Activated CD8-positive, alpha-beta memory T cell treated with anti-CD3 and anti-CD28 coated beads, Interleukin-2, amount 50 U/mL, for 48 hours (primary cell): ENCODE results near the gene GCG.

Experiments used
- DNase-seq: peaks from one replicate; pipeline ENCODE4 v3.0.0-alpha.2; 2020

Gene GCG

GRCh38 chr2:162148956-162149355 is 3.1 kb downstream of the GCG start:
- no peak for DNase-seq

DNA sequence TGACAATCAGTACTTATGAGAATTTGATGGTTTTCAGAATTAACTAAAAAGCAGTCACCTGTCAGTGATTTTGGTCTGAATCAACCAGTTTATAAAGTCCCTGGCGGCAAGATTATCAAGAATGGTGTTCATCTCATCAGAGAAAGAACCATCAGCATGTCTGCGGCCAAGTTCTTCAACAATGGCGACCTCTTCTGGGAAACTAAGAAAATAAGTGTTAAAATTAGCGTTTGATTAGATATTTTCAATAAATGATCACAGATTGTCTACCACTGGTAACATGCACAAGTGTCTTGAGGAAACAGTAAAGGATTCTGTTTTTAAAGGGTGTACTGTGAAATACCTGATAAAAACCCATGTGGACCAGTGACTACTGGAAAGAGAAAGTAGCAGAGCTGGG is 8.1 kb downstream of the GCG start:
- DNase-seq: no peak

DNA sequence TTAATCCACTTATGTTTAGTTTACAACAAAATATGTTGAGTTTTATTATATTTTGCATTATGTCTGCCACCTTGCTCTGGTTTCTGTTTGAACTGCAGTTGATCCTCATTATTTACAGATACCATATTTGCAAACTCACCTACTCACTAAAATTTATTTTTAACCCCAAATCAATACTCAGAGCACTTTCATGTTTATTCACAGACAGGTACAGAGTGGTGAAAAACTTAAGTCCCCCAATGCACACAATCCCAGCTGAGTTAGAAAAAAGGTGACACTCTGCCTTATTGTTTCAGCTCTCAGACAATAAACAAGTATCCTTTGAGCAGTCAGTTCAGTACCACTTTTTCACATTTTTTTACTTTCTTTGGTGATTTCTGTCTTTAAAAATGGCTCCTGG is 13.7 kb downstream of the GCG start:
- no peak for DNase-seq

DNA sequence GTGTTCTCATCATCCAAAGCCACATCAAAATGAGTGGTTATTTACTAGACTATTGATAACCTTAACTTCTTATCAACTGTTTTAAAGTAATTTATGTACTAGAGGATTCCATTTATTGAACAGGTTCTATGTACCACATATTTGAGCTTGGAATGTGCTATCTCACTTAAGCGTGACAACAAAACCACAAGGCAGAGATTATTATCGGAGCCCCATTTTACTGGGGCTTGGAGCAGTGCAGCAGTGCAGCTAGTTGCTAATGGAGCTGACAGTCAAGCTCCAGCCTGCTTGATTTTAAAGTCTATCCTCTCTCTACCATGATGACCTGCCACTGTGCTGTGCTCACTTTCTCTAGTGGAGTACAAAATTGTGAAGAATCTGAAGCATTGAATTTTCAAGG is 24.6 kb downstream of the GCG start:
- no peak for DNase-seq

DNA sequence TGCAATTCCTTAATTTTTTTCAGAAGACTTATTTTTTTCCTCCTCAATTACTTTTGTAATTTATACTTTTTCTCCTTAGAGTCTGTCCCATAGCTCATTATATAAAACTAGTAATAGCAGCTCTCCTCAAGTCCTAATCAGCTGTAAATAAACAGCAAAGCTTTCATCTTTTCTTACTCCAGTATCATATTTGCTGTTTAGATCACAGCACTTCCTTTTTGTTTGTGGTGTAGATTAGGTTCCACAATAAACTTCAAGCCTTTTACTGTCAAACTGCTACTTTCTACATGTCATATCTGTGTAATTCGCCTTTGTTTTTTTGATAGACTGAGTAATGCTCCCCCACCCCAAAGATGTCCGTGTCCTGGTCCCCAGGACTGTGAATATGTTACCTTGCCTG is 25.5 kb downstream of the GCG start:
- DNase-seq: no peak

- DNase-seq: no peak
Measured at GRCh38 chr2:162126111-162126519, 25.9 kb downstream of the GCG start.

DNA sequence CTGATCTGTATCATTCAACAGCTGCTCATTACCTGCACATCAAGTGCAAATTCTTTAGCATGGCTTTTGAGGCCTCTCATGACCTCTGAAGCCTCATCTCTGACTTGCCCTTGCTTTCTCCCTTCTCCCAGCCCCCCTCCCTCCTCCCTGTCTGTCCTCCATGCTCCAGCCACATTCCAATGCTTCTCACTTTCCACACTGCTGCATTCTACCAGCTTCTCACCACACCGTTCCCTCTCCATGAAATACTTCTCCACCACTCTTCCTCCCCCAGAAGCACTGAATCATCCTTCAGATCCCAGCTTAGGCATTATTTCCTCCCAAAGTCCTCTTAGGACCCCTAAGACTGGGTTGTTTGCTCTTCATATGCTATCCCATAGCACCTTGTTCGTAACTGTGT is 26.9 kb downstream of the GCG start:
- no peak for DNase-seq

DNA sequence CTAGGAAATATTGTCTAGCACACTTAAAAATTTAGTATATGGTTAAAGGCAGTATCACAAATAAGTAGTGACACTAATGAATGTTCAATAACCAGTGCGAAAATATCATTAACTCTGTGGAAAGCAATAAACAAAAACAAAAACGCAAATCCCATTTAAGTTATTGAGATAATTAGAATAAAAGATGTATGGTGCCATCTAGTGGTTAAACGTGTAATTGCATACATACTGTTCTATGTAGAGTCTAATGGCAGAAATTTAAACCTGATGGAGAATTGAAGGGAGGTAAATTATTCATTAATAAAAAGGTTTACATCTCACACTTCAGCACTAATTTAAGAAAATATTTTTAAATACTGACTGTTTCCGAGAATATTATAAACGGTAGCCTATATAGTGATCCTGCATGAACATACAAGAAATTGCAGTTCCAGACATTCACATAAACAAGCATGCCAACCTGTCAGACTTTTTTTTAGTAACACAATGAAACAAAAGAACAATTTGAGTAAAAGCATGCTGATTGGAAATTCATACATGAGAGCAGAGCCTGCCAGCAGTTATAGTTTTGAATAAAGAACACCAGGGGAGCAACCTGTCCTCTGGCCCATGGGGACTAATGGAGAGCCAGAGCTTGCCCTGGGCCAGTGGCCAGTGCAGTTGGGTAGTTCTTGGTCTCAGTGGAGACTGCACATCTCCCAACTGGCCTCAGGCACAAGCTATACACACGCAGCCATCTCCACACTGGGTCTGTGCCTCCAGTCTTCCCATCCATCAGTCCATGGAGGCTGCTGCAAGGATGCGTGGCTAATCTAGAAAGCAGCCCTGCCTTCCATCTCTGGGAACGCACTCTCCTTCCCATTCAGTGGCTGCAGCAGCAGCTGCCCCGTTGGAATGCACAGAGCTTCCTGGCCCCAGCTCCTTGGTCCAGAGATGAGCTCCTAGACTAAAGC is 28.0 kb downstream of the GCG start:
- no peak for DNase-seq

- no peak for DNase-seq
Measured at GRCh38 chr2:162118166-162119031, 33.6 kb downstream of the GCG start.

DNA sequence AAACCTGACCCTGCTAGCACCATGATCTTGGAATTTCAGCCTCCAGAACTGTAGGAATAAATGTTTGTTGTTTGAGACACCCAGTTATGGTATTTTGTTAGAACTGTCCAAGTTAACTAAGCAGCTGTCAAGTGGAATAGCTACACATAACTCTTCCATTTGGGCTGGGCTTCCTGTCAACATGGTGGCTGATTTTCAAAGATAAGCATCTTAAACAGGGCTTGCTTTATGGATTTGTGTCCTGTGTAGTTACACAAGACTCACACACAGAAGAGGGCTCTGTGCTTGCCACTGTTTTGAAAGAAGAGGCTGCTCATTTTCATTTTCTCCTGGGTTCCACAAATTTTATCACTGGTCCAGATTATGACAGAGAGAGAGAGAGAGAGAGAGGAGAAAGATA is 35.7 kb downstream of the GCG start:
- DNase-seq: no peak

DNA sequence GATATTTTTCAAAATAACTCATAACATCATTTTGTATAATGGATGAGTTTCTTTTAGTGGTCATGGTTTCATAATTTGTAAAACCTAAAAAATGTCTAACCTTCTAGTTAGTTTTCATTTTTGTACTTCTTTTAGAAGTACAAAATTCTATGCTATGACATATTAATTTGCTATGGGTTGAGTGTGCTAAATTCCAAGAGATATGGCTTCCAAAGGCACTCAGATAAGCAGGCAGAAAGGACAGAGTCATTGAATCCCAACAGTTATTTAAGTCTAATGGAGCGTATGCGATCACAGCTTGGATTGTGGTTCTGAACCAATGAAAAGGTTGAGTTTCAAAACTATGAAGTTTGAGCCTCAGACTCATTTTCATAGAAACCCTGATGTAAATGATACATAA is 37.0 kb downstream of the GCG start:
- DNase-seq: no peak

- DNase-seq: no peak
Measured at GRCh38 chr2:162114271-162114670, 37.8 kb downstream of the GCG start.

- no peak for DNase-seq
Measured at GRCh38 chr2:162113776-162114168, 38.3 kb downstream of the GCG start.

GRCh38 chr2:162113088-162113775 is 38.8 kb downstream of the GCG start:
- DNase-seq: no peak

- DNase-seq: no peak
Measured at GRCh38 chr2:162111958-162112850, 39.8 kb downstream of the GCG start.

GRCh38 chr2:162107361-162107901 is 44.6 kb downstream of the GCG start:
- DNase-seq: no peak

DNA sequence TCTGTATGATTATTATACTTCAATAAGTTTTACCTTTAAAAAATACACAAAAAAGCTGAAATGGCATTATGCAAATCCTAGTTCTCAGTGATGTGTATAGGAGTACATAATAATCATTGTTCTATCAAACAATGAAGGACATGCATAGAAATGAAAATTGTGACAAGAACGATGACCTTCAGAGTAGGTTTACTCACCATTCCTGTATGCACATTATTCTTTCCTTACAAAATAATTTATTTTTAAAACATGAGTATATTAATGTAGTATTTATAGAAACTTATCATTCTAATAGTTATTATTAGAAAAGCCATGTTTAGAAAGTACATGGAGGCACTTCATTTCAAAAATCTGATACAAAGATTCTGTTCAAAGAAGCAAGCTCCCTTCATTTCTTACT is 45.3 kb downstream of the GCG start:
- no peak for DNase-seq

DNA sequence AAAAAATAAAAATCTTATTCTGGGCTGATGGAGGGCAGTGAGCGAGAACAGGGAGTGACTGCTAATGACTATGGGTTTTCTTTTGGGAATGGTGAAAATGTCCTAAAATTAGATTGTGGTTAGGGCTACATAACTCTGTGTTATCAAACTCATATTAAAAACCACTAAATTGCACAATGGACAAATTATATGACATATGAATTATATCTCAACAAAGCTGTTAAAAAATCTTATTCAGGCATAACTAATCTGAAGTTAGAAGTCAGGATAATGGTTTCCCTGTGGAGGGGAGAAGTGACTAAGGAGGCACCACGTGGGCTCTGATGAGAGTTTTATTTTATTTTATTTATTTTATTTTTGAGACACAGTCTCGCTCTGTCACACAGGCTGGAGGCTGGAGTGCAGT is 45.9 kb downstream of the GCG start:
- DNase-seq: no peak

DNA sequence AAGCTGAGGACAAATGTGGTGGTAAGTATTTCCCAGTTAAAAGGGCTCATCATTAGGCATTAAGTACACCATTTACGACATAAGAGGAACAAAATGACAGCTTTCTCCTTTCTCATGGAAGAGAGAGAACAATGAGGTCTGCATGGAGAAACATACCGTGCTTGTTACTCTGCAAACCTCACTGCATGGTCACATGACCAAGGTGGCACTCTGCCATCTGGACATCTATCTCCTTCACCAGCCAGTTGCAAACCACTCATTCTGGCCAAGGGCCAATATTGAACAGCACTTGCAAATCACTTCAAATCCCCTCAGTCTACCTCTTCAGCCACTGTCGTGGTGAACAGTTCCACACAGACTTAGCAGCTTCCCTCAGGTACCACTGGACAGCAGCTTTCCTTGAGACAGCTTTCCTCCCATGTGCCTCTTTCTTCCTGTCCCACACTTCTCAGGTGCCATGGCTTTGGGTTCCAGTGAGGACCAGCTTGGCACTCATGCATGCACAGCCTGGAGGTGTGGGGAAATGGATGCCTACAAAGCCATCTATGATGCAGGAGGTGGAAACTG is 48.5 kb downstream of the GCG start:
- DNase-seq: no peak

GRCh38 chr2:162100579-162100978 is 51.5 kb downstream of the GCG start:
- DNase-seq: no peak

DNA sequence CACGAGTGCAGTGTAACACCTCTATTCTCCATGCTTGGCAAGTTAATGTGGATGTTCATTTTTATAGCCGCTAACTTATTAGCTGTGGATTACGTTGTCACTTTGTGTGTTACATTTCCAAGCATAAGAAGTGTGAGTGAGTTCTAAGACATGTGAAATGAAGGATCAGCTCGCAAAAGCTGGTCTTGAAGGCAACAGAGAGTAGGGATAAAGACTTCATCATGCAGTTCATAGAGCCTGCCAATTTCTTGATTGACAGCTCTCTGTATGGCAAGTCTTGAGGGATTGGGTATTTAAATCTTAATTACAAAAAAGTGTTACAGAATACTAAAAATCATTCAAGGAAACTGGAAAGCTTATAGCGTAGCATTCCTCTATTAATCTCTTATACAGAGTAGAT is 52.2 kb downstream of the GCG start:
- DNase-seq: no peak
